Measurements from ENCODE around the gene KDM7A.

GRCh38 chr7:140069298-140069949, 107.4 kb downstream of the KDM7A start:
- no peak for TF ChIP-seq CTCF (tag by site-specific recombination; IDR thresholded peaks at IDR 0.05)
- TF ChIP-seq ZNF23 (tag by site-specific recombination; IDR thresholded peaks at IDR 0.05; ENCODE audit: borderline replicate concordance): no peak
- TF ChIP-seq ATF2 (tag by site-specific recombination; IDR thresholded peaks at IDR 0.05; ENCODE audit: low read depth): no peak
- TF ChIP-seq ZNF707 (tag by site-specific recombination; IDR thresholded peaks at IDR 0.05): no peak
- no peak for TF ChIP-seq ZNF830 (tag by site-specific recombination; IDR thresholded peaks at IDR 0.05; ENCODE audit: low read depth)
- TF ChIP-seq ZNF670 (tag by site-specific recombination; IDR thresholded peaks at IDR 0.05; ENCODE audit: low read depth): no peak
- no peak for TF ChIP-seq GLIS2 (tag by site-specific recombination; IDR thresholded peaks at IDR 0.05)
- no peak for TF ChIP-seq ZBTB7A (tag by site-specific recombination; IDR thresholded peaks at IDR 0.05; ENCODE audit: low read depth)
- no peak for TF ChIP-seq KLF16 (tag by site-specific recombination; IDR thresholded peaks at IDR 0.05)
- TF ChIP-seq ZNF24 (tag by site-specific recombination; IDR thresholded peaks at IDR 0.05): no peak
- no peak for TF ChIP-seq ZNF768 (tag by site-specific recombination; IDR thresholded peaks at IDR 0.05)
- no peak for TF ChIP-seq REST (tag by site-specific recombination; IDR thresholded peaks at IDR 0.05)

All from HEK293 (cell line).